K562 (cell line): ENCODE results near the gene SEMA5A. TPM values are rescaled to one million over a fixed set of nuclear protein-coding genes. Genes with fewer than 3 reads are reported as not detected.
A peak's percentile ranks its signal among the peaks of the same experiment; 100 is the strongest.

Experiments
- ATAC-seq: fragments of 200-7000 bp; cut with Tn5 transposase; 3 replicates; pipeline ENCODE4 v1.9.1; 2020; ENCODE audit warnings: moderate library complexity
- BruUV-seq: library from RNA; stranded (reverse); fragments of 400-500 nt; replicated peaks from 2 replicates; lab custom pipeline; 2021; lab: Mats Ljungman, UMichigan
- CTCF ChIA-PET: fragments of 300-600 bp; formaldehyde crosslinking; extraction: SDS; loops from one replicate; lab custom pipeline; 2021; ENCODE audit warnings: low intra/inter-chr PET ratio; lab: Yijun Ruan, JAX
- POLR2A ChIA-PET: fragments of 300-600, 350-650 bp; sonication (Branson Sonifier 250); formaldehyde crosslinking; extraction: SDS; loops from one replicate; lab custom pipeline; 2021; ENCODE audit warnings: antibody characterized with exemption, inconsistent platforms; lab: Yijun Ruan, JAX
- DNase-seq, 4 experiments: peaks; one replicate each; pipeline versions ENCODE4 v3.0.0 to v3.0.0-alpha.2; 2011 to 2018; ENCODE audit warnings: low spot score in 3 of 4, mixed read lengths in 3 of 4; ENCODE audit errors: extremely low read depth in 1 of 4
- FAIRE-seq: peaks from 2 replicates; lab custom pipeline; 2011; peaks lifted over from hg19 to GRCh38; lab: Jason Lieb, UNC
- H2AFZ ChIP-seq: 2 replicates; pipeline ENCODE4 v1.6.0; 2011; ENCODE audit warnings: low read depth, low read length, control low read depth, inconsistent platforms
- H3K27ac ChIP-seq: fragments of 200-600 bp; 3 replicates; pipeline ENCODE4 v1.8.0; 2011; ENCODE audit warnings: low read depth, mild to moderate bottlenecking, control low read depth, inconsistent platforms, low read length, moderate library complexity, mixed read lengths; ENCODE audit errors: extremely low read depth
- H3K27me3 ChIP-seq, 2 experiments: fragments of 300-600 bp in 1 of 2; 2 replicates in 1 of 2; 3 replicates in 1 of 2; pipeline versions ENCODE4 v1.6.0 to v1.8.0; 2011; ENCODE audit warnings: inconsistent platforms in 2 of 2, low read length in 2 of 2, mild to moderate bottlenecking in 1 of 2, mixed read lengths in 1 of 2, moderate library complexity in 1 of 2; ENCODE audit not compliant: control insufficient read depth in 2 of 2, insufficient read depth in 2 of 2
- H3K36me3 ChIP-seq: fragments of 300-600 bp; 3 replicates; pipeline ENCODE4 v1.8.0; 2011; ENCODE audit warnings: mild to moderate bottlenecking, low read length, inconsistent platforms; ENCODE audit not compliant: control insufficient read depth, insufficient read depth
- H3K4me1 ChIP-seq, 2 experiments: fragments of 200-600 bp in 1 of 2; replicated peaks in 1 of 2; 2 replicates in 1 of 2; 3 replicates in 1 of 2; pipeline versions ENCODE4 v1.5.1 to v1.8.0; 2011; ENCODE audit warnings: inconsistent platforms in 2 of 2, low read length in 2 of 2, mild to moderate bottlenecking in 1 of 2, mixed read lengths in 1 of 2, moderate library complexity in 1 of 2; ENCODE audit not compliant: control insufficient read depth in 2 of 2, insufficient read depth in 2 of 2
- H3K4me2 ChIP-seq: 2 replicates; pipeline ENCODE4 v1.6.1; 2011; ENCODE audit warnings: low read length, control low read depth, inconsistent platforms, mixed read lengths; ENCODE audit not compliant: insufficient read depth
- H3K4me3 ChIP-seq: fragments of 200-600 bp; sonication (generic), shearing (Covaris generic); 2 replicates; pipeline ENCODE4 v1.5.1; 2016; ENCODE audit warnings: control low read depth, inconsistent platforms
- H3K79me2 ChIP-seq: fragments of 200-600 bp; 3 replicates; pipeline ENCODE4 v1.8.0; 2011; ENCODE audit warnings: low read length, inconsistent platforms; ENCODE audit not compliant: control insufficient read depth, insufficient read depth
- H3K9ac ChIP-seq, 2 experiments: 2 replicates each; pipeline versions ENCODE4 v1.6.0 to v1.6.1; 2011; ENCODE audit warnings: low read depth in 2 of 2, low read length in 2 of 2, control low read depth in 1 of 2, inconsistent platforms in 1 of 2, mild to moderate bottlenecking in 1 of 2, mixed read lengths in 1 of 2; ENCODE audit not compliant: insufficient read depth in 1 of 2
- H3K9me1 ChIP-seq: one replicate; pipeline ENCODE4 v1.6.0; 2011; ENCODE audit warnings: inconsistent platforms, mild to moderate bottlenecking, low read length, moderate library complexity; ENCODE audit not compliant: control insufficient read depth, insufficient read depth
- H3K9me3 ChIP-seq: replicated peaks from 2 replicates; pipeline ENCODE4 v1.5.1; 2011; ENCODE audit warnings: low read depth, low read length, inconsistent platforms; ENCODE audit not compliant: control insufficient read depth, insufficient read depth
- H4K20me1 ChIP-seq: replicated peaks from 2 replicates; pipeline ENCODE4 v1.6.1; 2011; ENCODE audit warnings: low read length, inconsistent platforms, mixed read lengths; ENCODE audit not compliant: control insufficient read depth, insufficient read depth
- CHAMP1 ChIP-seq: fragments of 450-650 bp; IDR thresholded peaks from 2 replicates; pipeline ENCODE4 v1.6.1; 2016; ENCODE audit warnings: mild to moderate bottlenecking
- CHD2 ChIP-seq: IDR thresholded peaks from 2 replicates; pipeline ENCODE4 v1.6.1; 2011; ENCODE audit warnings: low read depth, low read length
- CTCF ChIP-seq, 3 experiments: IDR thresholded peaks in 2 of 3; conservative IDR thresholded peaks in 1 of 3; 2 replicates each; pipeline ENCODE4 v1.5.1; 2011 to 2012; ENCODE audit warnings: low read length in 3 of 3, mild to moderate bottlenecking in 3 of 3, control low read depth in 2 of 3, improper control_type of control experiment in 1 of 3, inconsistent platforms in 1 of 3, low read depth in 1 of 3, mixed read lengths in 1 of 3, moderate library complexity in 1 of 3; ENCODE audit not compliant: insufficient read depth in 2 of 3
- ELF1 ChIP-seq: fragments of 200-800 bp; sonication (Bioruptor generic); IDR thresholded peaks from 2 replicates; pipeline ENCODE4 v1.6.1; 2016; ENCODE audit warnings: missing genetic modification characterization, missing compliant biosample characterization
- HSF4 ChIP-seq: fragments of 250-450 bp; sonication (Bioruptor Pico); IDR thresholded peaks from 2 replicates; pipeline ENCODE4 v2.1.2; 2022; ENCODE audit warnings: mild to moderate bottlenecking, moderate library complexity, borderline replicate concordance
- LEF1 ChIP-seq: fragments of 450-650 bp; IDR thresholded peaks from 2 replicates; pipeline ENCODE4 v1.6.1; 2016; ENCODE audit warnings: mild to moderate bottlenecking
- MEF2A ChIP-seq: IDR thresholded peaks from 2 replicates; pipeline ENCODE4 v1.6.1; 2011; ENCODE audit warnings: low read depth, mild to moderate bottlenecking, low read length, moderate library complexity; ENCODE audit not compliant: control insufficient read depth
- NCOA6 ChIP-seq: fragments of 450-650 bp; IDR thresholded peaks from 2 replicates; pipeline ENCODE4 v1.6.1; 2017; ENCODE audit warnings: mild to moderate bottlenecking
- SP2 ChIP-seq: IDR thresholded peaks from 2 replicates; pipeline ENCODE4 v1.6.1; 2011; ENCODE audit warnings: mild to moderate bottlenecking, low read depth, low read length, moderate library complexity; ENCODE audit not compliant: poor library complexity, severe bottlenecking; ENCODE audit errors: extremely low read depth
- SRSF3 ChIP-seq: fragments of 200-400 bp; formaldehyde crosslinking; IDR thresholded peaks from 2 replicates; pipeline ENCODE4 v1.6.1; 2016; ENCODE audit warnings: mild to moderate bottlenecking, low read length, moderate library complexity; ENCODE audit not compliant: insufficient read depth
- TGIF2 ChIP-seq: sonication (generic); formaldehyde crosslinking; IDR thresholded peaks from 2 replicates; pipeline ENCODE4 v1.8.1; 2022; ENCODE audit warnings: mild to moderate bottlenecking, missing genetic modification reagents, moderate library complexity
- ZNF175 ChIP-seq: fragments of 200-800 bp; sonication (Bioruptor generic); IDR thresholded peaks from 2 replicates; pipeline ENCODE4 v1.6.1; 2016; ENCODE audit warnings: low read depth, mild to moderate bottlenecking, missing genetic modification characterization, missing compliant biosample characterization
- ZNF277 ChIP-seq: fragments of 250-450 bp; sonication (Bioruptor Pico); IDR thresholded peaks from 2 replicates; pipeline ENCODE4 v1.8.0; 2022; ENCODE audit warnings: inconsistent platforms, mild to moderate bottlenecking, moderate library complexity, borderline replicate concordance
- ZNF584 ChIP-seq: fragments of 200-800 bp; sonication (Bioruptor generic); IDR thresholded peaks from 2 replicates; pipeline ENCODE4 v1.6.1; 2016; ENCODE audit warnings: low read depth, mild to moderate bottlenecking, missing genetic modification characterization, missing compliant biosample characterization
- ZNF785 ChIP-seq: fragments of 250-450 bp; sonication (Bioruptor Pico); IDR thresholded peaks from 2 replicates; pipeline ENCODE4 v1.4.0; 2020; ENCODE audit warnings: mild to moderate bottlenecking
- ZSCAN29 ChIP-seq: fragments of 450-650 bp; IDR thresholded peaks from 2 replicates; pipeline ENCODE4 v1.6.1; 2017
- ZZZ3 ChIP-seq: fragments of 450-650 bp; IDR thresholded peaks from 2 replicates; pipeline ENCODE4 v1.6.1; 2016; ENCODE audit warnings: antibody characterized with exemption, mild to moderate bottlenecking, moderate library complexity
- WGBS: fragments of 100-300 bp; shearing (Covaris generic); methylation state at CpG from one replicate; pipeline ENCODE4 v1.1.6; 2016; ENCODE audit warnings: low coverage, mixed read lengths; ENCODE audit not compliant: insufficient coverage; ENCODE audit errors: missing lambda C conversion rate; 5-methylcytosine and 5-hydroxymethylcytosine counted together
- in situ Hi-C: fragments of 300-500 bp; cut with MboI; formaldehyde crosslinking; loops from 4 replicates; pipeline ENCODE4 v1.15.0; 2018; ENCODE audit warnings: inconsistent platforms, mixed read lengths
- intact Hi-C: fragments of 100-400 bp; cut with micrococcal nuclease; formaldehyde crosslinking; loops from 2 replicates; pipeline ENCODE4 v1.14.2; 2022
- polyA plus RNA-seq, 8 experiments: library from polyadenylated mRNA; depleted of rRNA in 4 of 8; stranded (reverse) in 5 of 8; unstranded in 3 of 8; fragments of >200 nt; fragmentation: Nextera tagmentation in 2 of 8; fragmentation: Illumina TruSeq in 1 of 8; extraction: Ambion mirVana in 2 of 8; extraction: Trizol in 1 of 8; gene quantifications; 2 replicates each; pipeline versions ENCODE4 v1.2.1 to v1.2.3, GENCODE V29; 2011 to 2014; ENCODE audit warnings: inconsistent platforms in 1 of 8, missing spikeins in 1 of 8
- total RNA-seq, 7 experiments: library from RNA; depleted of rRNA in 6 of 7; stranded (reverse); fragments of >200 nt in 6 of 7; fragmentation: Illumina TruSeq in 2 of 7; extraction: Trizol in 2 of 7; gene quantifications; 2 replicates each; pipeline versions ENCODE4 v1.2.1 to v1.2.3, GENCODE V29; 2011 to 2021; ENCODE audit warnings: low replicate concordance in 1 of 7

The SEMA5A gene
- total and polyA plus RNA-seq, 9 of the 15 experiments (the other 6 are each of a cell fraction or from before 2014, with no cell fraction given) = 0.02 TPM; not detected in 8

- Histone ChIP-seq H3K9me1 (no peaks in the 10 kb centered on the region), H3K27ac (no peak overlapping the region), H3K4me3 (no peak overlapping the region), H4K20me1 (no peaks in the 10 kb centered on the region), H3K27me3 (no peaks in the 10 kb centered on the region), H3K4me1 (no peaks in the 10 kb centered on the region), H2AFZ (no peak overlapping the region), H3K79me2 (no peaks in the 10 kb centered on the region), H3K4me2 (no peak overlapping the region), H3K9me3 (no peaks in the 10 kb centered on the region), H3K9ac (no peak overlapping the region), H3K36me3 (no peaks in the 10 kb centered on the region)
- intact Hi-C loops (no loop called here), in situ Hi-C loops (no loop called here)
- ChIA-PET POLR2A (interaction anchor here (0.6 kb wide), 1 partner anchor 579 kb away, joined by 3 read pairs; no protein-coding TSS in a partner anchor), CTCF (no interaction called here)
- 6% methylated on average over 3 of the region's 3 CpGs for WGBS
- FAIRE-seq (no peak), ATAC-seq (peak; percentile 61; the same call in 2 of the 3 replicates), DNase-seq (peak; percentile 21 to 61 (median 43))
- TF ChIP-seq NCOA6 (no peak), SP2 (peak; percentile 63), ELF1 (tag) (no peak), ZNF175 (no peak), CHD2 (no peak), ZNF584 (CRISPR knock-in tag) (no peak), TGIF2 (no peak), LEF1 (no peak), ZZZ3 (no peak), SRSF3 (no peak), HSF4 (CRISPR knock-in tag) (no peak), ZSCAN29 (no peak), CTCF (IDR thresholded peaks at IDR 0.05 in 2 of 3, conservative IDR thresholded peaks at IDR 0.05 in 1 of 3; ENCODE audit: insufficient read depth in 2 of 3, low read depth in 1 of 3, low read length in 3 of 3) (peak; percentile 32 to 48 (median 32); a peak in 5 of 6 replicates), MEF2A (no peak), CHAMP1 (0 out of 2 replicates have a peak, but pooled peaks have one; percentile 37), ZNF277 (CRISPR knock-in tag) (no peak), ZNF785 (no peak)
- no TSS peak for BruUV-seq
Observed at GRCh38 chr5:9339206-9339818, 206.6 kb downstream of the SEMA5A start.
